PFSK-1 (cell line): ENCODE results near the gene RBM47.

Source experiments
- FOXP2 ChIP-seq: optimal IDR thresholded peaks from 2 replicates; pipeline ENCODE3; 2011; ENCODE audit warnings: borderline replicate concordance, control low read depth, inconsistent platforms; ENCODE audit not compliant: insufficient read depth; ENCODE audit errors: extremely low read length, extremely low read depth
- POLR2AphosphoS5 ChIP-seq: IDR thresholded peaks from 2 replicates; pipeline ENCODE4 v1.6.1; 2012; ENCODE audit warnings: low read depth, mild to moderate bottlenecking, control low read depth, low read length, moderate library complexity
- REST ChIP-seq, 2 experiments: IDR thresholded peaks; 2 replicates each; pipeline versions ENCODE4 v1.6.1 to v1.8.0; 2011 to 2012; ENCODE audit warnings: low read depth in 2 of 2, low read length in 2 of 2, control low read depth in 1 of 2, inconsistent platforms in 1 of 2, mild to moderate bottlenecking in 1 of 2, moderate library complexity in 1 of 2; ENCODE audit not compliant: insufficient read depth in 1 of 2
- SIN3A ChIP-seq: IDR thresholded peaks from 2 replicates; pipeline ENCODE4 v1.6.1; 2012; ENCODE audit warnings: mild to moderate bottlenecking, low read length, moderate library complexity, borderline replicate concordance; ENCODE audit not compliant: insufficient read depth
- TAF1 ChIP-seq: IDR thresholded peaks from 2 replicates; pipeline ENCODE4 v1.6.1; 2012; ENCODE audit warnings: low read length, control low read depth, borderline replicate concordance; ENCODE audit not compliant: insufficient read depth

The RBM47 gene

GRCh38 chr4:40479378-40479777 is 150.3 kb downstream of the RBM47 start:
- no peak for TF ChIP-seq SIN3A
- no peak for TF ChIP-seq REST (IDR thresholded peaks at IDR 0.05; ENCODE audit: insufficient read depth in 1 of 2, low read depth in 2 of 2, low read length in 2 of 2)
- no peak for TF ChIP-seq TAF1
- TF ChIP-seq POLR2AphosphoS5 = no peak
- TF ChIP-seq FOXP2 = no peak

GRCh38 chr4:40475609-40476008 is 154.1 kb downstream of the RBM47 start:
- TF ChIP-seq REST (IDR thresholded peaks at IDR 0.05; ENCODE audit: insufficient read depth in 1 of 2, low read depth in 2 of 2, low read length in 2 of 2) (no peak), TAF1 (no peak), SIN3A (no peak), FOXP2 (no peak)

- TF ChIP-seq POLR2AphosphoS5 = no peak
- no peak for TF ChIP-seq REST (IDR thresholded peaks at IDR 0.05; ENCODE audit: insufficient read depth in 1 of 2, low read depth in 2 of 2, low read length in 2 of 2)
- no peak for TF ChIP-seq TAF1
- TF ChIP-seq FOXP2 = no peak
- no peak for TF ChIP-seq SIN3A
Observed at GRCh38 chr4:40473578-40474388, 155.9 kb downstream of the RBM47 start.

GRCh38 chr4:40471923-40472322 is 157.7 kb downstream of the RBM47 start:
- no peak for TF ChIP-seq SIN3A
- TF ChIP-seq REST (IDR thresholded peaks at IDR 0.05; ENCODE audit: insufficient read depth in 1 of 2, low read depth in 2 of 2, low read length in 2 of 2) = no peak
- no peak for TF ChIP-seq POLR2AphosphoS5
- TF ChIP-seq FOXP2 = no peak
- no peak for TF ChIP-seq TAF1
